Measurements from ENCODE around the gene AKAP8L. TPM values are rescaled to one million over a fixed set of nuclear protein-coding genes. Genes with fewer than 3 reads are reported as not detected.

AKAP8L gene
- total RNA-seq, 3 donors from 2014 or later, result 74.4 to 111 (median 96.0) TPM

- Histone ChIP-seq H3K4me1 (ENCODE audit: low read depth) (no peaks in the 10 kb centered on the region), H3K4me3 (no peak overlapping the region), H3K9me3 (no peaks in the 10 kb centered on the region), H3K36me3 (ENCODE audit: low read depth) (no peaks in the 10 kb centered on the region)
- no peak for DNase-seq
- no peak for ATAC-seq
- intact Hi-C loops (cut with DNase I, micrococcal nuclease), result no loop called here
- TF ChIP-seq, protein P1, sequence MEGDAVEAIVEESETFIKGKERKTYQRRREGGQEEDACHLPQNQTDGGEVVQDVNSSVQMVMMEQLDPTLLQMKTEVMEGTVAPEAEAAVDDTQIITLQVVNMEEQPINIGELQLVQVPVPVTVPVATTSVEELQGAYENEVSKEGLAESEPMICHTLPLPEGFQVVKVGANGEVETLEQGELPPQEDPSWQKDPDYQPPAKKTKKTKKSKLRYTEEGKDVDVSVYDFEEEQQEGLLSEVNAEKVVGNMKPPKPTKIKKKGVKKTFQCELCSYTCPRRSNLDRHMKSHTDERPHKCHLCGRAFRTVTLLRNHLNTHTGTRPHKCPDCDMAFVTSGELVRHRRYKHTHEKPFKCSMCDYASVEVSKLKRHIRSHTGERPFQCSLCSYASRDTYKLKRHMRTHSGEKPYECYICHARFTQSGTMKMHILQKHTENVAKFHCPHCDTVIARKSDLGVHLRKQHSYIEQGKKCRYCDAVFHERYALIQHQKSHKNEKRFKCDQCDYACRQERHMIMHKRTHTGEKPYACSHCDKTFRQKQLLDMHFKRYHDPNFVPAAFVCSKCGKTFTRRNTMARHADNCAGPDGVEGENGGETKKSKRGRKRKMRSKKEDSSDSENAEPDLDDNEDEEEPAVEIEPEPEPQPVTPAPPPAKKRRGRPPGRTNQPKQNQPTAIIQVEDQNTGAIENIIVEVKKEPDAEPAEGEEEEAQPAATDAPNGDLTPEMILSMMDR (IDR thresholded peaks at IDR 0.05), result no peak
Observed at GRCh38 chr19:15442142-15442920, 23.5 kb upstream of the AKAP8L start.

- no peaks in the 10 kb centered on the region for H3K4me1 ChIP-seq (ENCODE audit: low read depth)
- TF ChIP-seq, protein P1 (IDR thresholded peaks at IDR 0.05), result no peak
- ATAC-seq (no peak), DNase-seq (no peak)
- H3K36me3 ChIP-seq (ENCODE audit: low read depth), result no peaks in the 10 kb centered on the region
- no peaks in the 10 kb centered on the region for H3K9me3 ChIP-seq
- intact Hi-C loops (cut with DNase I, micrococcal nuclease), result no loop called here
- no peak overlapping the region for H3K4me3 ChIP-seq
Observed at GRCh38 chr19:15441317-15441716, 22.5 kb upstream of the AKAP8L start.

- H3K4me3 ChIP-seq, result no peak overlapping the region
- intact Hi-C loops (cut with DNase I, micrococcal nuclease), result no loop called here
- H3K4me1 ChIP-seq (ENCODE audit: low read depth), result no peaks in the 10 kb centered on the region
- no peaks in the 10 kb centered on the region for H3K36me3 ChIP-seq (ENCODE audit: low read depth)
- ATAC-seq (no peak), DNase-seq (no peak)
- TF ChIP-seq, protein P1 (IDR thresholded peaks at IDR 0.05), result no peak
- no peaks in the 10 kb centered on the region for H3K9me3 ChIP-seq
Observed at GRCh38 chr19:15439821-15440641, 21.2 kb upstream of the AKAP8L start.

DNA sequence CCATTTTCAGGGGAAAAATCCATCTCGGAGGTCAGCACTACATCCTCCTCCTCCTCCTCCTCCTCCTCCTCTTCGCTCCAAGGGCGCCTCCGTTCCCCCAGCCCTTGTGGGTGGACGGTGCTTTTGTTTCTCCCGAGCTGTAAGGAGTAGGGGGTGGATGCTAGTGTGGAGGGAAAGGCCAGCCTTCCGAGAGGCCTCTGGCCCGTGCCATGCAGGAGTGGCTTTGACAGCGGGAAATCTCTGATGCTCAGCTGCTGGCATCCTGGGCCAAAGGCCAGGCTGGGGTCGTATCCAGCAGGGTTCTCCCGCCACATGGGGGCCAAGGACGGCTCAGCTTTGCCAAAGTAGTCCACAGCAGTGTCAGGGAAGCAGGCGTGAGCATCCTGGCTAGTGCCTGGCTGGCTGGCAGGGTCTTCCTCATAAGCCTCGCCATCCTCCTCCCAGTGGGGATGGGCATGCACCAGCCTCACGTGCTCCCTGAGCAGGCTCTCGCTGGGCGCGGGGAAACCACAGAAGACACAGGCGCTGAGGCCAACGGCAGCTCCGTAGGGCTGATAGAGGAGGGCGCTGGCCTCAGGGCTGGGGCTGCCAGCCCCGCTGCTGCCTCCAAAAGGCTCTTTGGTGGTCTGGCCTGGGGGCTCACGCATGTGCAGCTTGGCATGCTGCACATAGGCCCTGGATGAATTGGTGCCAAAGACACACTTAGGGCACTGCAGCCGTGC lies 20.5 kb upstream of the AKAP8L start:
- ATAC-seq, result no peak
- no peaks in the 10 kb centered on the region for H3K9me3 ChIP-seq
- TF ChIP-seq, protein P1 (IDR thresholded peaks at IDR 0.05), result no peak
- intact Hi-C loops (cut with DNase I, micrococcal nuclease), result no loop called here
- DNase-seq, result no peak
- H3K4me1 ChIP-seq (ENCODE audit: low read depth), result no peaks in the 10 kb centered on the region
- H3K4me3 ChIP-seq, result no peak overlapping the region
- H3K36me3 ChIP-seq (ENCODE audit: low read depth), result no peaks in the 10 kb centered on the region

DNA sequence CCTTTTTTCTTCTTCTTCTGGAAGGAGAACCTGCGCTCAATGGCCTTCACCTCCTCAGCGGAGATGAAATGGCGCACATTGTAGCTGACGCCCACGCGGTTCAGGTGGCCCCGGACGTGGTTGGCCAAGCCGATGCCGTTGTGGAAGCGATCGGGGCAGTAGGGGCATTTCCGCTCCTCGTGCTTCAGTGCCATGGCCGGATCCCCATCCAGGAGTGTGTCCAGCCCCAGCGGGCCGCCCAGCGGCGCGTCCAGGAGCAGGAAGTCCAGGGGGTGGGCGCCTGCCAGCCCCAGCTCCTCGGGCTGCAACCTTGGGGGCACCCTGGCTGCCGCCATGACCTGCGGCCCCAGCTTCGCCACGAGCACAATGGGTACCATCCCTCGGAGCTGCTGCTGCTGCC lies 19.8 kb upstream of the AKAP8L start:
- TF ChIP-seq, protein P1 (IDR thresholded peaks at IDR 0.05), result no peak
- H3K36me3 ChIP-seq (ENCODE audit: low read depth), result no peaks in the 10 kb centered on the region
- H3K4me3 ChIP-seq, result no peak overlapping the region
- H3K9me3 ChIP-seq, result no peaks in the 10 kb centered on the region
- no peak for DNase-seq
- no peak for ATAC-seq
- H3K4me1 ChIP-seq (ENCODE audit: low read depth), result peaks cover 1% of the 10 kb centered on the region
- intact Hi-C loops (cut with DNase I, micrococcal nuclease), result no loop called here
